ENCODE data around the gene ASTN2. TPM values are rescaled to one million over a fixed set of nuclear protein-coding genes. Genes with fewer than 3 reads are reported as not detected.

The ASTN2 gene
- total RNA-seq, 1 donor from 2014 or later: 2.3 TPM

GRCh38 chr9:116475201-116475600 lies 939.7 kb downstream of the ASTN2 start:
- H3K4me1 ChIP-seq: peaks cover 0 to 3% of the 10 kb centered on the region in 2 donors
- intact Hi-C loops (cut with DNase I): no loop called here
- H3K4me3 ChIP-seq: no peak overlapping the region
- H3K27ac ChIP-seq: no peak overlapping the region
- no peaks in the 10 kb centered on the region for H3K27me3 ChIP-seq
- H3K9me3 ChIP-seq: no peaks in the 10 kb centered on the region
- no peaks in the 10 kb centered on the region for H3K36me3 ChIP-seq
- no peak for TF ChIP-seq CTCF (IDR thresholded peaks at IDR 0.05)
- DNase-seq (ENCODE audit: low spot score in 2 of 2): no peak

DNA sequence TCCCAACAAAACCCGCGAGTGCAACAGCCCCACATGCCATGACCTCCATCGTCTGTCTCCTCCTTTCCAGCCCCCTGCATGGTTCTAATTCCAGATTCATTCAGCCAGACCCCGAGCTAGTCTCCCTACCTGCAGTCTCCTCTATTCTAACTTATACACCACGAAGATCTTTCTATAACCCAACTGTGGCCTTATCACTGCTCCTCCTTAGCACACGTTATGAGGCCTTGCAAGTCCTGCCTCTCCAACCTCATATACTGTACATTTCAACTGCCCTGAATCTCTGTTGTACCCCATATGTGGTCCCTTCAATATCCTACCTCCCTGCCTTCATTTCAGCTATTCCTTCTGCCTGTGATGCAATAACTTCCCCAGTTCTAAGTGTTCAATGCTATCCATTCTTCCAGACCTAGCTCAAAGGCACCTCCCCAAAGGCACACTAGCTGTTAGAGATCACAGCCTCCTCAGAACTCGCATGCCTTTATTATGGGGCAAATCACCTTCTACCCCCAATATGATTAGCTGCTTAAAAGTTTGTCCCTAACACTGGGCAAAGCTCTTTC lies 942.8 kb downstream of the ASTN2 start:
- DNase-seq (ENCODE audit: low spot score in 2 of 2): no peak
- peaks cover 0 to 3% of the 10 kb centered on the region in 2 donors for H3K4me1 ChIP-seq
- H3K4me3 ChIP-seq: no peak overlapping the region
- H3K27ac ChIP-seq: peak overlapping the region; percentile 46 to 69
- no peaks in the 10 kb centered on the region for H3K36me3 ChIP-seq
- no peak for TF ChIP-seq CTCF (IDR thresholded peaks at IDR 0.05)
- H3K9me3 ChIP-seq: no peaks in the 10 kb centered on the region
- H3K27me3 ChIP-seq: no peaks in the 10 kb centered on the region
- intact Hi-C loops (cut with DNase I): no loop called here

GRCh38 chr9:116471093-116471906 lies 943.6 kb downstream of the ASTN2 start:
- intact Hi-C loops (cut with DNase I): no loop called here

DNA sequence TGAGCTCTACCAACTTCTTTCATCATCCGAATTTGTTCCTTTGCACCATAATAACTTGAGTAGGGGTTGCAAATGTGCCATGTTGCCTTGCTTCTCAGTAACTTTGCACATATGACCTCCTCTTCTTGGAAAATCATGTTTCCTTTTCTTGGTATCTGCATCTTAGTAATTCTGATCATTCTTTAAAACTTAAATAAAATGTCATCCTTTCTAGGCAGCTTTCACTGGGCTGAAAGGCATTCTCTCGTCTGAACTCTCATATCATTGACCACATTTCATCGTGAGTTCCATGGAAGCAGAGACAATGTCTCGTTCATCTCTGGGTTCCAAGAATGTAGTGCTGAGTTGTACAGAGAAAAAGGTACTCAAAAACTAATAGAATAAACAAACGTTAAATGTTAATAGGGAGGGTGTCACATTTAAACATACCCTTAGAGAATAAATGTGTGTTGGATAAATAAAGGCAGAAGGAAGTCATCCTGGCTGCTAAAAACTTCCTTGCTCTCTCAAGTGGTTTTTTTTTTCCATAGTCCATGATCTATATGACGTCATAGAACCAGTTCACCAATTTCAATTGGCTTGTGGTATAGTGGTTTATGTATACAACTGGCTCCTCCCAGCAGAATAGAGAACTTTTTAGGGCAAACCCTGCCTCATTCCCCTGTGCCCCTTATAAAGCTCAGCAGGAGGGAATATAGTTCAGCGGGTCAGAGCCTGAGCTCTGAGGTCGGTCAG lies 945.9 kb downstream of the ASTN2 start:
- DNase-seq (ENCODE audit: low spot score in 2 of 2): no peak
- Histone ChIP-seq H3K4me3 (no peak overlapping the region), H3K4me1 (peaks cover 0 to 3% of the 10 kb centered on the region in 2 donors), H3K36me3 (no peaks in the 10 kb centered on the region), H3K27ac (no peak overlapping the region), H3K27me3 (no peaks in the 10 kb centered on the region), H3K9me3 (no peaks in the 10 kb centered on the region)
- TF ChIP-seq CTCF (IDR thresholded peaks at IDR 0.05): no peak
- intact Hi-C loops (cut with DNase I): no loop called here

More at GRCh38 chr9:116471093-116471906, 943.6 kb downstream of the ASTN2 start:
- Histone ChIP-seq H3K4me1 (peaks cover 0 to 3% of the 10 kb centered on the region in 2 donors), H3K27me3 (no peaks in the 10 kb centered on the region), H3K9me3 (no peaks in the 10 kb centered on the region), H3K36me3 (no peaks in the 10 kb centered on the region), H3K4me3 (peak overlapping the region in 1 of 2 donors; percentile 11), H3K27ac (peak overlapping the region; percentile 46 to 69)
- no peak for TF ChIP-seq CTCF (IDR thresholded peaks at IDR 0.05)
- peak in 1 of 2 donors; percentile 63 for DNase-seq (ENCODE audit: low spot score in 2 of 2)

DNA sequence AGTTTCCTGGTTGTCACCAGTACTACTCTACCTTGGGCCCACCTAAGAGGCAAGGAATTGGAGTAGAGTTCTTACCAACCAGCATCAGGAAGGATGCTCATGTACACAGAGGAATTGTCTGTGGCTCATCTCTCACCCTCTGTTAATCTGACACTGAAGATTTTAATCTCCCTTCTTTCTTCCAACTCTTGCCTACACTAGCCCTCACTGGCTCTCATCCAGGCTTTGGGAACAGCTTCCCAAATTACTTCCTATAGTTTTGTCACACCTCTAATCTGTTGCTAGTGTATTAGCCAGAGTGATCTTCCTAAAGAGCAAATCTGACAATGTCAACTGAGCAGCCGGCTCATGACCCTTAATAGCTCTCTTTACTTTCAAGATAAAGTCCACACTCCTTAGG lies 946.5 kb downstream of the ASTN2 start:
- H3K9me3 ChIP-seq: no peaks in the 10 kb centered on the region
- intact Hi-C loops (cut with DNase I): no loop called here
- no peak for DNase-seq (ENCODE audit: low spot score in 2 of 2)
- H3K36me3 ChIP-seq: no peaks in the 10 kb centered on the region
- H3K4me1 ChIP-seq: peaks cover 0 to 3% of the 10 kb centered on the region in 2 donors
- no peak for TF ChIP-seq CTCF (IDR thresholded peaks at IDR 0.05)
- no peak overlapping the region for H3K27ac ChIP-seq
- no peak overlapping the region for H3K4me3 ChIP-seq
- H3K27me3 ChIP-seq: no peaks in the 10 kb centered on the region

Data from ascending aorta (tissue), 2 donors.